Suprapubic skin (tissue), 4 donors: Measurements from ENCODE around the gene TRUB1.

ENCODE experiments used
- EP300 ChIP-seq: sonication (generic); formaldehyde crosslinking; IDR thresholded peaks from one replicate; pipeline ENCODE4 v1.6.1; 2017; ENCODE audit warnings: antibody characterized with exemption
- POLR2A ChIP-seq, 2 donors: fragments of 450-650 bp; IDR thresholded peaks; one replicate each; pipeline ENCODE4 v1.6.1; 2017; ENCODE audit warnings: antibody characterized with exemption in 2 of 2, mild to moderate bottlenecking in 2 of 2, moderate library complexity in 2 of 2
- POLR2AphosphoS5 ChIP-seq, 3 donors: sonication (generic); formaldehyde crosslinking; IDR thresholded peaks; one replicate each; pipeline ENCODE4 v1.6.1; 2017; ENCODE audit warnings: antibody characterized with exemption in 3 of 3
- TF ChIP-seq, protein P1 (sequence below), 2 donors: fragments of 200-600 bp in 1 of 2; fragments of 450-650 bp in 1 of 2; sonication (generic) in 1 of 2; IDR thresholded peaks; one replicate each; pipeline ENCODE4 v1.5.1; 2016 to 2019; ENCODE audit warnings: antibody characterized with exemption in 2 of 2, mild to moderate bottlenecking in 1 of 2, moderate library complexity in 1 of 2

DNA sequence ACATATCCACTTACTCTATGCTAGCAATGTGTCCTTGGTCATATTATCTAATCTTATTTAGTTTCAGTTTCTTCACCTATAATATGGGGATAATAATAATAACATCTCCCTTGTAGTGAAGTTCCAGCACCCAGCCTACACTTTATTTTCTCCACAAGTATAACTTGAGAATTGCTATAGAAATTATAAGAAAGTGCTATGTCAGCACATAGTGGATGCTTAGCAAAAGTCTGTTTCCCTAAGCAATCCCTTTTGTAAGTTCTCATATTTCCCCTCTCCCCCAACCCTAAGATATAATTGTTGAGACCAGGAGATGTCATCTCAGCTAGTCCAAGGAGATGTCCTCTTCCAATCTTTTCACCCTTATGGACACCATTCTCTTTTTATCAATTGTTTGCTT is 5.8 kb upstream of the TRUB1 start:
- TF ChIP-seq, protein P1, sequence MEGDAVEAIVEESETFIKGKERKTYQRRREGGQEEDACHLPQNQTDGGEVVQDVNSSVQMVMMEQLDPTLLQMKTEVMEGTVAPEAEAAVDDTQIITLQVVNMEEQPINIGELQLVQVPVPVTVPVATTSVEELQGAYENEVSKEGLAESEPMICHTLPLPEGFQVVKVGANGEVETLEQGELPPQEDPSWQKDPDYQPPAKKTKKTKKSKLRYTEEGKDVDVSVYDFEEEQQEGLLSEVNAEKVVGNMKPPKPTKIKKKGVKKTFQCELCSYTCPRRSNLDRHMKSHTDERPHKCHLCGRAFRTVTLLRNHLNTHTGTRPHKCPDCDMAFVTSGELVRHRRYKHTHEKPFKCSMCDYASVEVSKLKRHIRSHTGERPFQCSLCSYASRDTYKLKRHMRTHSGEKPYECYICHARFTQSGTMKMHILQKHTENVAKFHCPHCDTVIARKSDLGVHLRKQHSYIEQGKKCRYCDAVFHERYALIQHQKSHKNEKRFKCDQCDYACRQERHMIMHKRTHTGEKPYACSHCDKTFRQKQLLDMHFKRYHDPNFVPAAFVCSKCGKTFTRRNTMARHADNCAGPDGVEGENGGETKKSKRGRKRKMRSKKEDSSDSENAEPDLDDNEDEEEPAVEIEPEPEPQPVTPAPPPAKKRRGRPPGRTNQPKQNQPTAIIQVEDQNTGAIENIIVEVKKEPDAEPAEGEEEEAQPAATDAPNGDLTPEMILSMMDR (IDR thresholded peaks at IDR 0.05), result no peak
- TF ChIP-seq POLR2A (IDR thresholded peaks at IDR 0.05) (no peak), POLR2AphosphoS5 (IDR thresholded peaks at IDR 0.05) (no peak), EP300 (no peak)
